ENCODE results near the gene OPCML.

The OPCML gene

DNA sequence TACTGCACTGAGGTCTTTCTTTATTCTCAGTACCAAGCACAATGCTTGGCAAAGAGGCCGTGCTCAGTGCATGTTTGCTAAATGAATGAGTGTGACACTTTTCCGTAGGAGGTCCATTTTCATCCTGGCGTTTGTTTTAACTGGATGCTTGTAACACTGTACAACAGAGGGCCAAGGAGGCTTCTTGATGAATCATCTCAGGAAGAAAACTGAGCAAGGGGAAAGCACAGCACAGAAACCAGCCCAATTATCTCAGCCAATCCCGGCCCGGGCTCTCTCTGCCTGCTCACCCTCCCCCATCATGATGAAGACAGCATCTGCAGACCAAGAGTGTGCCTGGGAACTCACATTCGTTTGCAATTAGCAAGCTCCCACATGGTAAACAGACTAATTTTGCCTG, 570.3 kb downstream of the OPCML start:
- peak; percentile 66 for DNase-seq

DNA sequence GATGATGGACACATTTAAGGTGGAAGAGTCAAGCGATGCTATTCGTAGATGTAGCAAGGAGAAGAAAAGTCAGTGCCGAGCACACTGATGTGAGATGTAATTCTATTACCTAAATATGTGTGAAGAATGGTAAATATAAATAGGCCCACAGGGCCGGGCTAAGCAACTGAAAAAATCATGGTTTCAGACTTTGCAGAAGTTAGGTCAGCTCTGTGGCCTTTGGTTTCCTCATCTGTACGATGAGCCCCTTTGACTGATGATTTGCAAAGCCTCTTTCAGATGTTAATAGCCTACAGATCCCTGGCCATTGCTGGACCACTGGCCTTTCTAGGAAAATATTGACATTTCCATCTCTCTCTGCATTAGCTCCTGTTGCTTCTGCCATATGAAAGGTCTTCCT, 570.8 kb downstream of the OPCML start:
- DNase-seq = no peak

DNA sequence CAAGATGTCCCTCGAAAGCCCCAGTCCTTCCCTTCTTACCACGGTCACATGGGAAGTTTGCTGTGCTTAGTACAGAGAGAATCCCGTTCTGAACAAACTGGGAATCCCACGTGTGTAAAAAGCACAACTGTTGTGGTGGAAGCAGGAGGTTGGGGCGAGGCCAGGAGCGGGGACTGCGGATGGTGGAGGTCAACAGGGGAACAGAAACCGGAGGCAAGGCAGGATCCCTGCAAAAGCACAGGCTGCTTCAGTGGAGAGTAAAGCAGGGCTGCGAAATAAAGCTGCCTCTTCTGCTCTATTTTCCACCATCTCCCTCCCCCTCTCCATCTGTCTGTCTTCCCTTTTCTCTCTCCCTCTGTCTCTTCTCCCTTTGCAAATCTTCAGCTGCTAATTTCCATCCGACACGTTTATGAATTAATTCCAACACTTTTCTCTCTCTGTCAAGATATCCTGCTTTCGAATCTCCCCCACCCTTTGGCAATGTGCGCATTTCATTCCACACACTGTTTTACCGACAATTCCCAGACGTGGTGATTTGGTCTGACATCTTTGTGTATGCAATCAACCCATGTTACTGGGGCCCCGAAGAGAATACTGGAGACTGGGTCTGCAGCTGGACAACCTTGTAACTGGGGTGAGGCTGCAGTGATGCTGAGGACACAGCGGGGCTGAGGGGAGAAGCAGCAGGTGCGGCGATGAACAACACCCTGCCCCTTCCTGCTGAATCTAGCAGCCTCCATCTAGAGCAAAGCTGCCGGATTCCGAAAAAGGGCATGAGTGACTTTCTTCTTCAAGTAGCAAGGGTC, 571.8 kb downstream of the OPCML start:
- no peak for DNase-seq

DNA sequence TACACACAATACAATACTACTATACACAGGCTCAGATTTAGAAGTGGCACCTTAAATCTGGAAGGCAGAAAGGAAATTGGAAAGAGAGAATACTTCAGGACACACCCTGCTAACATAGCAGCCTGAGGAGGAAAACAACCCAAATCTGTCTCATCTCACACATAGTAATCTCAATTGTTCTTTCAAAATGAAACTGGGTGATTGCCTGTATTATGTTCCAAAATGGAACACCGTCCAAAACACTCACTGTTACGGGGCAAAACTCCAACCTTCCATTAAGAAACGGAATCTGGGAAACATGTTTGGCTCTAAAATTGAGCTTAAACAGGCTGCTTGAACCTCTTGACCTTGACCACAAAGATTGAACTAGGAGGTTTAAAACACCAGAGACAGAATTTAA, 572.6 kb downstream of the OPCML start:
- DNase-seq = no peak

GRCh38 chr11:132957881-132958280, 574.4 kb downstream of the OPCML start:
- no peak for DNase-seq

GRCh38 chr11:132948252-132948651, 584.0 kb downstream of the OPCML start:
- no peak for DNase-seq

GRCh38 chr11:132944569-132944944, 587.7 kb downstream of the OPCML start:
- DNase-seq = no peak

DNA sequence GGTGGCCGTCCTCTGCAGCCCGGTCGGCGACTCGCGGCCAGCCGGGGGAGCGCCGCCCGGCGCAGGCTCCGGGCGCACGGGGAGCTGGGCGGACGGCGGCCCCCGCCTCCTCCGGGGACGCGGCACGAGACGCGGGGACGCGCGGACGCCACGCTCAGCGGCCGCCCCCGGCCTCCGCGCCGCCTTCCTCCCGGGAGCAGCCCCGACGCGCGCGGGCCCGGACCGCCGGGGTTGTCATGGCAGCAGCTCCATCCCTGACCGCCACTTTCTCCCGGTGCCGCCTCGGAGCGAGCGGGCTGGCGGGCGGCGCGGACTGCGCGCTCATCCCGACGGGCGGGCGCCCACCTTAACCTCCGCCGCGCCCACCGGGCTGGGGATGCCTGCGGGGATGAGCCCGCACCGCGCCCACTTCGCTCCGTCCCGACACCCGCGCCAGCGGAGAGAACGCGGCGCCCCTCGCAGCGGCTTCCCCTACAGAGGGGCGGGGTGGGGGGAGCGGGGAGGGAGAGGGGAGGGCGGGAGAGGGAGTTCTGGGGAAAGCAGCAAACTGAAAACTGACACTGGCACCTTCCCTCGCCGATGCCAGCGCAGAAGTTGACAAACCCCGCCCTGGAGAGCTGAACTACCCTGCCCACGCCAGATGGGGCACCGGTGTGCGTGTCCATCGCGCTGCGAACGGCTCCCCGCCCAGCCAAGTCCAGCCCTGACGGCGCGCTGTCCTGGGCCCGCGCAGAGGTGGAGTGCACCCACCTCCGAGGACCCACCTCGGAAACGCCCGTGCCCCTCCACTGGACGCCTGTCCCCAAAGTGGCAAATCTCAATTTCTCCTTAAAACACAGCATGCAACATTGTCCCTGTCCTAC, 588.4 kb downstream of the OPCML start:
- DNase-seq = peak; percentile 27

GRCh38 chr11:132943357-132943705, 589.0 kb downstream of the OPCML start:
- DNase-seq = peak; percentile 22

DNA sequence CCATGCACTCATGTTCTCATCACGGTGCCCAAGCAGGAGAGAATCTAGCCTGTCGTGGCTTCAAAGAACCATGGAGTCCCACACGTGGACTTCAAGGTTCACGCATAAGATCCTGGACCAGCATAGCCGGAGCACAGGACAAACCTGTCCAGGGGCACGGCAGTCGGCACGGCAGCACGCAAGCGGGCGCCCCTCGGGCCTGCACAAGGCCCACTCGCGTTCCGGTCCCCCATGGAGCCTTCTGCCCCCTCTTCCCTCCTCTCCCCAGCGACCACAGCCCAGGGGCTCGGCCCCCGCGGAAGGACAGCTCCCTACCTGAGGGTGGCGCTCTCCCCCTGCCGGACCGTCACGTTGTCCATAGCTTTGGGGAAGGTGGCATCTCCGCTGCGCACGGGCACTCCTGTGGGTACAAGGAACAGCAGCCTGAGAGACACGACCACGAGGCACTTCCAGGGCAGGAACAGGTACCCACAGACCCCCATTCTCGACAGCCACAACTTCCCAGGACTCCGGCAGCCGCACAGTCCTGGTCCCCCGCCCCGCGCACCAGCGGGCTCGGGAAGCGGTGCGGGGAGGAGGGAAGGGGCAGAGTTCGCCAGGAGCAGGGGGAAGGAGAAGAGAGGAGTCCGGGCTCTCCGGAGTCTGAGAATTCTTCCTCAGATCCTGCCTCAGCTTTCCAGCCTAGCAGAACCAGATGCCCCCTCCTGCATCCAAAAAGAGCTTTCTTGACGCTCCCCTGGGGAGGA, 589.5 kb downstream of the OPCML start:
- DNase-seq = no peak

GRCh38 chr11:132941761-132942160, 590.5 kb downstream of the OPCML start:
- DNase-seq = no peak

GRCh38 chr11:132941024-132941646, 591.2 kb downstream of the OPCML start:
- DNase-seq = peak; percentile 42

DNA sequence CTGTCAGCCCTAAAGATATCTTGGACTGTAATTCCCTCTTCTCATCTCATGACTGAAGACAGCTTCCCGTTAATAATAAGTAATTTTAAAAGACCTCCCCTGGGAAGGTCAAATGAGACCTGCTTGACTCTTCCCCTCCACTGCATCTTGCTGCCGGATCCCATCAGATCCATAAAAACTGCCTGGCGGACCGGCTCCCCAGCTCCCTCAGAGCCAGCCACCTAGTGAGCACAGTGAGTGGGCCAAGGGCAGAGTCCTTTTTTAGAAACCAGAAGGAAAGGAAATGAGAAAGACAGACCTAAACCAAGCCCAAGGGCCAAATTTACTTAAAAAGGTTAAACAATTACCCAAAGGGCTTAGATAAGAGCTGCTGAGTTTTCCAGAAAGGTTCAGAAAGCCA, 595.3 kb downstream of the OPCML start:
- DNase-seq = no peak

DNA sequence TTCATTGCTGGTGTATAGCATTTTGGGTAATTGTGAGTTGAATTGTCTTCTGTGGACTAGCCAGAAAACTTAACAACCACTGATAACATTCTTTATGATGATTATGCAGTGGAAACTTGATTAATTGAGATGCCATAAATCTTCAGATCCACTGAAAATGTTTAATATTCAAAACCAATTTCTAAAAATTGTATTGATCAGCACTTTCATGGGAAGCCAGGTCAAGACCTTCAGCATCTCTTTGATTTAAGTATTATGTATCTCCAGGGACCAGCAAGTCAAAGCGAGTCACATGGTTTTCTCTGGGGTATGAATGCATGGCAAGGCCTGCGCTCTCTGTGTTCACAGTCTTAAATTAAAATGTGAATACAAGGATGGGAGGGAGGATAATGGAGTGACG, 596.9 kb downstream of the OPCML start:
- DNase-seq = no peak

DNA sequence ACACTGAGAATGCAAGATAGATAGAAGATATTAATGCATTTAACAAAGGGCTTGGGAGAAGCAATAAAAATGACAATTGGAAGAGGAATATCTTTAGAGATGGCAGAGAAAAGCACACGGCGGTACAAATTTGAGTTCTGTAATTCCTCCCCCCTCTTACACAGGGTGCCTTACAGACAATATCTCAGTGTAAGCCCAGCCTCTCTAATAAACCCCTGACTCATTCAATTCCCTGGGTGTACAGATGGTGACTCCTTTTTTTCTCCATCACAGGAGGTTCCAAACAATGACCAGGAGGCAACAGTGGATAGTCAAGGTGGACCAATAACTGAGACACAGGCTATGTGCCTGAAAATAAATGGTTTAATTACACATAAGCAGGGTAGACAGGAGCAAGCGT, 598.6 kb downstream of the OPCML start:
- DNase-seq = no peak

- no peak for DNase-seq
These were observed 606.4 kb downstream of the OPCML start for GRCh38 chr11:132925825-132926469.

- DNase-seq = no peak
These were observed 610.7 kb downstream of the OPCML start for GRCh38 chr11:132921597-132921996.

- no peak for DNase-seq
These were observed 611.7 kb downstream of the OPCML start for GRCh38 chr11:132920451-132921096.

DNA sequence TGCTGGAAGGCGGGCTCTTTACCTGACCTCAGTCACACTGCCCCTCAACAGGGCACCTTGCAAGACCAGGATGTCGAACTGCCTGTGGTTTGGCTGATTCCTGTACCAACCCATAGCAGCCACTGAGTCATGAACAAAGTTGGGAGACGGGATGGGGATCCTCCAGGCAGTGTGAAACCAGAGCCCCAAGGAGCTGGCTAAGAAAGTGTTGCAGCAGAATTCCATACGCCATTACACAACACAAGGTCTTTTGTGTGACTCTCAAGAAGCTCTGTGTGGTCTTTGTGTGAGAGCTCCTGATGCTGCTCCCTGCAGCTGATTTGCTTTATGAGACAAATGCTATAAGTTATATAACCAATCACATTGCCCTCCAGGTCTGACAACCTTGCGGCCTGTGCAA, 617.7 kb downstream of the OPCML start:
- DNase-seq = no peak

DNA sequence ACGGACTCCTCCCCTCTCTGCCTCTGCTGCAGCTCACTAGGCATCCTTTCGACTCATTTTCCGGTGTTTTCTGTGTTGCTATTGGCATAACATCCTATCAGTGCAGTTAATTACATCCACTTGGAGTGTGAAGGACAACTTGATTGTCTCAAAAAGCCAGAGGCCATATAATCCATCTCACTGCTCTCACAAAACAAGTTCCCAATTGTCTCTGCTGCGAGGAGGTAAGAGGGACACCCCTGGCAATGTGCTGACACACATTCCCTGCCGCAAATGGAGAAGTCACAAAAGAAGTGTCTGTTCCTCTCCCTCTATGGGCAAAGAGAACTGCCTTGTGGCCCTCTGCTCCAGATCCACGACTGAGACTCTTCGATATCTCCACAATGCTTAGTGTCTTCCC, 618.4 kb downstream of the OPCML start:
- no peak for DNase-seq

DNA sequence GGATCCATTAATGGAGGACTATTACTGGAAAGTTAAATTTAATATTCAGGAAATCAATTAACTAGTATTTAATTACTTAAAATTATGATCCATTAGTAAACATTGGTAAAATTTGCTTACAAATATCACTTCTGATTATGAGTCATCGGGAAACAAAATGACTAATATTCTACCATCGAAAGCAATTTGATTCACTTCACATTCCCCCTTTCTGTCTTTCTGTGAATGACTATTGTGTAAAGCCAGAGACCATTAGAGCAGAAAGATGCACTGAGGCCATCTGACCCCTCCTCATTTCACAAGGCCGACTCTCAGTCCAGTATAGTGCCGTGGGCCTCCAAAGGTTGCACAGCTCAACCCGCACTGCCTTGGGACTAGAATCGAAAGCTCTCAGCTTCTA, 619.0 kb downstream of the OPCML start:
- no peak for DNase-seq

DNA sequence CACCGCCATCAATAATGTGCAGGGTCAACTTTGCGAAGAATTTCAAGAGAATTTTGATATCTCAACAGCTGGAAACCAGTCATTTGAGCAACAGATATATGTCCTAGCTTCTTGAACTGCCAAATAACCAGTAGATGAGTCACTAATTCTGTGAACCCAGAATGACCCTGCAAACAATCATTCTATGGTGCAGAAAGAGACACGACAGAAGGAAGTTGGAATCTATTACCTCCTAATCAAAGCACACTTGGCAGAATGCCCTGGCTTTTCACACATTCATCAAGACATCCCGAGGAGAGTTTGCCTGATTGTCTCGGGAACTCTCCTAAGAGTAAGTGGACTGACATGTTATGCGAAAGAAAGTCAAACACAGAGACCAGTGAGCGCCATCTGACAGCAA, 621.1 kb downstream of the OPCML start:
- peak; percentile 65 for DNase-seq

All from EL (cell line).